Measurements from ENCODE around the gene ATXN7L3B. TPM values are rescaled to one million over a fixed set of nuclear protein-coding genes. Genes with fewer than 3 reads are reported as not detected.

ATXN7L3B gene
- total RNA-seq, 4 donors from 2014 or later = 14.9 to 18.6 (median 17.0) TPM

DNA sequence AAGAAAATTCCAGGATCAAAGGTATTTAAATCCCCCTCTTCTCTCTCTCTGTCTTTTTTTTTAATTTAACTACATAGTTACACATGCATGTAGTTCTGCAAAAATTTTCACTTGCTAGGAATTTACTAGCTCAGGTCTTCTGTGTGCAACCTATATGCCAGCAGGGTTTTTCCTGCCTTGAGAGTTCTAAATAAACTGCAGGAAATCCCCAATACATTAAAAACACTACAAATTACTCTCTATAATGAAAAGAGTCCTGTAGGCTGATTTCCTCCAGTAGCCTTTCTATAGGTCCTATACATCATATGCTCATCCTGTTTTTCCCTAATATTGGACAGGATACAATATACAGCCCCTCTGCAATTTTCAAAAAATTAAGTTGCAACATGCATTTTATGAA, 27.7 kb upstream of the ATXN7L3B start:
- no peak for ATAC-seq (ENCODE audit: low FRiP score)
- DNase-seq (ENCODE audit: low spot score) = no peak
- TF ChIP-seq, protein P1, sequence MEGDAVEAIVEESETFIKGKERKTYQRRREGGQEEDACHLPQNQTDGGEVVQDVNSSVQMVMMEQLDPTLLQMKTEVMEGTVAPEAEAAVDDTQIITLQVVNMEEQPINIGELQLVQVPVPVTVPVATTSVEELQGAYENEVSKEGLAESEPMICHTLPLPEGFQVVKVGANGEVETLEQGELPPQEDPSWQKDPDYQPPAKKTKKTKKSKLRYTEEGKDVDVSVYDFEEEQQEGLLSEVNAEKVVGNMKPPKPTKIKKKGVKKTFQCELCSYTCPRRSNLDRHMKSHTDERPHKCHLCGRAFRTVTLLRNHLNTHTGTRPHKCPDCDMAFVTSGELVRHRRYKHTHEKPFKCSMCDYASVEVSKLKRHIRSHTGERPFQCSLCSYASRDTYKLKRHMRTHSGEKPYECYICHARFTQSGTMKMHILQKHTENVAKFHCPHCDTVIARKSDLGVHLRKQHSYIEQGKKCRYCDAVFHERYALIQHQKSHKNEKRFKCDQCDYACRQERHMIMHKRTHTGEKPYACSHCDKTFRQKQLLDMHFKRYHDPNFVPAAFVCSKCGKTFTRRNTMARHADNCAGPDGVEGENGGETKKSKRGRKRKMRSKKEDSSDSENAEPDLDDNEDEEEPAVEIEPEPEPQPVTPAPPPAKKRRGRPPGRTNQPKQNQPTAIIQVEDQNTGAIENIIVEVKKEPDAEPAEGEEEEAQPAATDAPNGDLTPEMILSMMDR (IDR thresholded peaks at IDR 0.05) = no peak

- TF ChIP-seq, protein P1 (IDR thresholded peaks at IDR 0.05) = no peak
- no peak for ATAC-seq (ENCODE audit: low FRiP score)
- no peak for DNase-seq (ENCODE audit: low spot score)
Measured at GRCh38 chr12:74514098-74514872, 23.4 kb upstream of the ATXN7L3B start.

GRCh38 chr12:74515849-74516248, 21.8 kb upstream of the ATXN7L3B start:
- DNase-seq (ENCODE audit: low spot score) = no peak
- ATAC-seq (ENCODE audit: low FRiP score) = no peak
- TF ChIP-seq, protein P1 (IDR thresholded peaks at IDR 0.05) = no peak

DNA sequence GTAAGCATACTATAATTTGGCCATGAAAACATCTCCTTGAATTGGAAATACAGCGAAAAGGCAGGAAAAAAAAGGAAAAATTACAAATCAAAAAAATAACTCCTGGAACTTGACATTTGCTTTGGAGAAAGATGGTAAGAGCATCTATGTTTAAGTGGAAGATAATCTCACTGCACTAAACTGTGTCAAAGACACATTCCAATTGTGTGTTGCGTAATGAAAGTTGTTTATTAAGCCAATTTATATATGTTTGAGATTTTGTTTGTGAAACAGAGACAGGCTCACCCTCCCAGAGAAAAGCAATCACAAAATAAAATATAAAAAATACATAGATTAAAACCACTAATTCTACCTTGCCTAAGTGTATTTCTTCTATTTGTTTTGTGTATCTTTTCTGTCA, 11.1 kb upstream of the ATXN7L3B start:
- DNase-seq (ENCODE audit: low spot score) (no peak), ATAC-seq (ENCODE audit: low FRiP score) (no peak)
- TF ChIP-seq, protein P1 (IDR thresholded peaks at IDR 0.05) = no peak

DNA sequence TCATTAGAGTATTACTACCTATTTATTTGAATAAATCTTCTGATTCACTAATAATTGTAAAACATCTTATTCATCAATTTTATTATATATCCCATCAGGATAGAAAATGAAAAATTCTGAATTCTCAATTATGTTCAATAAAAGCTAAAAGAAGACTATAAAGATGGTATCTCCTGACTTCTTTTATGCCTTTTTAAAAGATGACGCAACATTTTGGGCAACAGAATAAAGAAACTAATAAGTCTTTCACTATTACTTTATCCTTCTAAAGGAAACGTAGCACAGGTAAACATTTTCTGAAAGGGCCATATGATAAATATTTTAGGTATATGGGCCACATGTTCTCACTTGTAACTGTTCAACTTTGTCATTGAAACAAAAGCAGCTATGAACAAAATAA, 10.1 kb upstream of the ATXN7L3B start:
- ATAC-seq (ENCODE audit: low FRiP score) = no peak
- no peak for DNase-seq (ENCODE audit: low spot score)
- TF ChIP-seq, protein P1 (IDR thresholded peaks at IDR 0.05) = no peak

GRCh38 chr12:74530676-74531075, 7.0 kb upstream of the ATXN7L3B start:
- no peak for ATAC-seq (ENCODE audit: low FRiP score)
- TF ChIP-seq, protein P1 (IDR thresholded peaks at IDR 0.05) = no peak
- no peak for DNase-seq (ENCODE audit: low spot score)

- no peak for DNase-seq (ENCODE audit: low spot score)
- TF ChIP-seq, protein P1 (IDR thresholded peaks at IDR 0.05) = no peak
- ATAC-seq (ENCODE audit: low FRiP score) = no peak
Measured at GRCh38 chr12:74535536-74535935, 2.1 kb upstream of the ATXN7L3B start.
